ENCODE data around the gene AKNA. TPM values are rescaled to one million over a fixed set of nuclear protein-coding genes. Genes with fewer than 3 reads are reported as not detected.
A peak's percentile ranks its signal among the peaks of the same experiment; 100 is the strongest.

AKNA gene
- total and polyA plus RNA-seq, 4 donors, result 29.5 to 79.5 (median 48.6) TPM

- Histone ChIP-seq H3K4me3 (no peak overlapping the region), H3K27ac (ENCODE audit: low read depth in 1 of 2, low read length in 1 of 2) (no peak overlapping the region), H3K36me3 (ENCODE audit: control insufficient read depth in 4 of 4, insufficient read depth in 4 of 4, low read length in 4 of 4) (peaks cover 0 to 3% (median 0%) of the 10 kb centered on the region in 4 donors), H3K9me3 (ENCODE audit: control insufficient read depth in 4 of 4, insufficient read depth in 3 of 4, low read length in 3 of 4) (no peaks in the 10 kb centered on the region), H3K9ac (ENCODE audit: insufficient read depth in 1 of 2, low read length in 2 of 2) (no peak overlapping the region), H3K4me1 (ENCODE audit: control insufficient read depth in 5 of 5, insufficient read depth in 5 of 5, low read length in 5 of 5) (peaks cover 0 to 33% (median 8%) of the 10 kb centered on the region in 5 donors), H3K27me3 (ENCODE audit: control insufficient read depth in 3 of 3, insufficient read depth in 3 of 3, low read length in 2 of 3) (no peaks in the 10 kb centered on the region)
- ATAC-seq (ENCODE audit: insufficient read depth, low FRiP score), result no peak
- WGBS, 2 donors, result 86 to 89% methylated on average over 4 of the region's 4 CpGs
- DNase-seq, result no peak
- TF ChIP-seq, protein P1, sequence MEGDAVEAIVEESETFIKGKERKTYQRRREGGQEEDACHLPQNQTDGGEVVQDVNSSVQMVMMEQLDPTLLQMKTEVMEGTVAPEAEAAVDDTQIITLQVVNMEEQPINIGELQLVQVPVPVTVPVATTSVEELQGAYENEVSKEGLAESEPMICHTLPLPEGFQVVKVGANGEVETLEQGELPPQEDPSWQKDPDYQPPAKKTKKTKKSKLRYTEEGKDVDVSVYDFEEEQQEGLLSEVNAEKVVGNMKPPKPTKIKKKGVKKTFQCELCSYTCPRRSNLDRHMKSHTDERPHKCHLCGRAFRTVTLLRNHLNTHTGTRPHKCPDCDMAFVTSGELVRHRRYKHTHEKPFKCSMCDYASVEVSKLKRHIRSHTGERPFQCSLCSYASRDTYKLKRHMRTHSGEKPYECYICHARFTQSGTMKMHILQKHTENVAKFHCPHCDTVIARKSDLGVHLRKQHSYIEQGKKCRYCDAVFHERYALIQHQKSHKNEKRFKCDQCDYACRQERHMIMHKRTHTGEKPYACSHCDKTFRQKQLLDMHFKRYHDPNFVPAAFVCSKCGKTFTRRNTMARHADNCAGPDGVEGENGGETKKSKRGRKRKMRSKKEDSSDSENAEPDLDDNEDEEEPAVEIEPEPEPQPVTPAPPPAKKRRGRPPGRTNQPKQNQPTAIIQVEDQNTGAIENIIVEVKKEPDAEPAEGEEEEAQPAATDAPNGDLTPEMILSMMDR (IDR thresholded peaks at IDR 0.05; ENCODE audit: control extremely low read depth, extremely low read depth), result no peak
These were observed 11.6 kb upstream of the AKNA start for GRCh38 chr9:114399381-114399780.

- peaks cover 0 to 3% (median 0%) of the 10 kb centered on the region in 4 donors for H3K36me3 ChIP-seq (ENCODE audit: control insufficient read depth in 4 of 4, insufficient read depth in 4 of 4, low read length in 4 of 4)
- no peaks in the 10 kb centered on the region for H3K27me3 ChIP-seq (ENCODE audit: control insufficient read depth in 3 of 3, insufficient read depth in 3 of 3, low read length in 2 of 3)
- peak overlapping the region; percentile 62 to 95 for H3K27ac ChIP-seq (ENCODE audit: low read depth in 1 of 2, low read length in 1 of 2)
- no peaks in the 10 kb centered on the region for H3K9me3 ChIP-seq (ENCODE audit: control insufficient read depth in 4 of 4, insufficient read depth in 3 of 4, low read length in 3 of 4)
- peak; percentile 96 to 97 (median 96) for DNase-seq
- TF ChIP-seq, protein P1 (IDR thresholded peaks at IDR 0.05; ENCODE audit: control extremely low read depth, extremely low read depth), result no peak
- H3K4me1 ChIP-seq (ENCODE audit: control insufficient read depth in 5 of 5, insufficient read depth in 5 of 5, low read length in 5 of 5), result peaks cover 0 to 35% (median 8%) of the 10 kb centered on the region in 5 donors
- WGBS, 2 donors, result 0 to 1% methylated on average over 52 to 66 of the region's 66 CpGs
- peak overlapping the region; percentile 91 for H3K4me3 ChIP-seq
- H3K9ac ChIP-seq (ENCODE audit: insufficient read depth in 1 of 2, low read length in 2 of 2), result peak overlapping the region; percentile 66 to 89
- peak; percentile 95 for ATAC-seq (ENCODE audit: insufficient read depth, low FRiP score)
These were observed 10.2 kb upstream of the AKNA start for GRCh38 chr9:114397848-114398605.

- Histone ChIP-seq H3K4me1 (ENCODE audit: control insufficient read depth in 5 of 5, insufficient read depth in 5 of 5, low read length in 5 of 5) (peaks cover 0 to 42% (median 8%) of the 10 kb centered on the region in 5 donors), H3K4me3 (peak overlapping the region; percentile 48), H3K36me3 (ENCODE audit: control insufficient read depth in 4 of 4, insufficient read depth in 4 of 4, low read length in 4 of 4) (peaks cover 0 to 3% (median 0%) of the 10 kb centered on the region in 4 donors), H3K27me3 (ENCODE audit: control insufficient read depth in 3 of 3, insufficient read depth in 3 of 3, low read length in 2 of 3) (no peaks in the 10 kb centered on the region), H3K9me3 (ENCODE audit: control insufficient read depth in 4 of 4, insufficient read depth in 3 of 4, low read length in 3 of 4) (no peaks in the 10 kb centered on the region), H3K9ac (ENCODE audit: insufficient read depth in 1 of 2, low read length in 2 of 2) (peak overlapping the region; percentile 66 to 89), H3K27ac (ENCODE audit: low read depth in 1 of 2, low read length in 1 of 2) (peak overlapping the region in 1 of 2 donors; percentile 95)
- DNase-seq (peak in 1 of 3 donors; percentile 33), ATAC-seq (ENCODE audit: insufficient read depth, low FRiP score) (peak; percentile 0)
- WGBS, 2 donors, result 19 to 34% methylated on average over 14 of the region's 14 CpGs
- TF ChIP-seq, protein P1 (IDR thresholded peaks at IDR 0.05; ENCODE audit: control extremely low read depth, extremely low read depth), result no peak
These were observed 9.6 kb upstream of the AKNA start for GRCh38 chr9:114397219-114397847.

Data from lung (tissue), 12 donors.